ENCODE data around the gene NRP1. TPM values are rescaled to one million over a fixed set of nuclear protein-coding genes. Genes with fewer than 3 reads are reported as not detected.

Gene NRP1
- total RNA-seq, 1 donor from 2014 or later = 122 TPM

GRCh38 chr10:33157103-33157502 lies 177.4 kb downstream of the NRP1 start:
- intact Hi-C loops (cut with DNase I) = no loop called here
- no peak for DNase-seq (ENCODE audit: low spot score in 2 of 2)
- Histone ChIP-seq H3K36me3 (no peaks in the 10 kb centered on the region), H3K27ac (no peak overlapping the region), H3K27me3 (no peaks in the 10 kb centered on the region), H3K4me1 (peaks cover 0 to 2% of the 10 kb centered on the region in 2 donors), H3K4me3 (no peak overlapping the region), H3K9me3 (no peaks in the 10 kb centered on the region)
- TF ChIP-seq CTCF (IDR thresholded peaks at IDR 0.05) = no peak

GRCh38 chr10:33155720-33156638 lies 178.5 kb downstream of the NRP1 start:
- Histone ChIP-seq H3K36me3 (no peaks in the 10 kb centered on the region), H3K4me1 (peaks cover 0 to 2% of the 10 kb centered on the region in 2 donors), H3K9me3 (no peaks in the 10 kb centered on the region), H3K27ac (no peak overlapping the region), H3K4me3 (no peak overlapping the region), H3K27me3 (no peaks in the 10 kb centered on the region)
- TF ChIP-seq CTCF (IDR thresholded peaks at IDR 0.05) = peak in 1 of 3 experiments; percentile 33
- intact Hi-C loops (cut with DNase I) = no loop called here
- DNase-seq (ENCODE audit: low spot score in 2 of 2) = no peak

GRCh38 chr10:33154590-33154989 lies 179.9 kb downstream of the NRP1 start:
- no peak for TF ChIP-seq CTCF (IDR thresholded peaks at IDR 0.05)
- intact Hi-C loops (cut with DNase I) = no loop called here
- Histone ChIP-seq H3K4me1 (peaks cover 0 to 2% of the 10 kb centered on the region in 2 donors), H3K27me3 (no peaks in the 10 kb centered on the region), H3K4me3 (no peak overlapping the region), H3K27ac (peak overlapping the region in 1 of 2 donors; percentile 46), H3K36me3 (no peaks in the 10 kb centered on the region), H3K9me3 (no peaks in the 10 kb centered on the region)
- no peak for DNase-seq (ENCODE audit: low spot score in 2 of 2)

- no peaks in the 10 kb centered on the region for H3K27me3 ChIP-seq
- DNase-seq (ENCODE audit: low spot score in 2 of 2) = no peak
- H3K4me3 ChIP-seq = no peak overlapping the region
- peak overlapping the region; percentile 42 to 46 for H3K27ac ChIP-seq
- no peak for TF ChIP-seq CTCF (IDR thresholded peaks at IDR 0.05)
- intact Hi-C loops (cut with DNase I) = no loop called here
- H3K4me1 ChIP-seq = peaks cover 0 to 2% of the 10 kb centered on the region in 2 donors
- H3K9me3 ChIP-seq = no peaks in the 10 kb centered on the region
- no peaks in the 10 kb centered on the region for H3K36me3 ChIP-seq
Observed at GRCh38 chr10:33153968-33154327, 180.5 kb downstream of the NRP1 start.

GRCh38 chr10:33153251-33153967 lies 181.1 kb downstream of the NRP1 start:
- H3K27ac ChIP-seq = peak overlapping the region; percentile 42 to 46
- TF ChIP-seq CTCF (IDR thresholded peaks at IDR 0.05) = no peak

More at GRCh38 chr10:33153251-33153967, 181.1 kb downstream of the NRP1 start:
- intact Hi-C loops (cut with DNase I) = no loop called here
- no peaks in the 10 kb centered on the region for H3K27me3 ChIP-seq
- H3K4me1 ChIP-seq = peaks cover 0 to 2% of the 10 kb centered on the region in 2 donors
- no peaks in the 10 kb centered on the region for H3K36me3 ChIP-seq
- DNase-seq (ENCODE audit: low spot score in 2 of 2) = no peak
- H3K4me3 ChIP-seq = no peak overlapping the region
- H3K9me3 ChIP-seq = no peaks in the 10 kb centered on the region
